Liver (tissue), 9 donors: ENCODE measurements around the gene PPL. TPM values are rescaled to one million over a fixed set of nuclear protein-coding genes. Genes with fewer than 3 reads are reported as not detected.

Experiments used
- DNase-seq: peaks from one replicate; pipeline ENCODE4 v3.0.0-alpha.2; 2017; ENCODE audit warnings: low spot score
- H3K27ac ChIP-seq, 2 donors: one replicate each; pipeline ENCODE4 v1.7.0; 2013; ENCODE audit warnings: inconsistent platforms in 2 of 2, low read length in 2 of 2, control low read depth in 1 of 2, low read depth in 1 of 2, mild to moderate bottlenecking in 1 of 2
- H3K27me3 ChIP-seq, 4 donors: one replicate each; pipeline versions ENCODE4 v1.6.1 to v1.7.0; 2013; ENCODE audit warnings: low read length in 3 of 4, inconsistent platforms in 1 of 4, mild to moderate bottlenecking in 1 of 4, moderate library complexity in 1 of 4; ENCODE audit not compliant: control insufficient read depth in 4 of 4, insufficient read depth in 4 of 4
- H3K36me3 ChIP-seq, 4 donors: one replicate each; pipeline versions ENCODE4 v1.6.1 to v1.7.0; 2013; ENCODE audit warnings: low read length in 3 of 4, mild to moderate bottlenecking in 3 of 4, low read depth in 1 of 4, moderate library complexity in 1 of 4; ENCODE audit not compliant: control insufficient read depth in 4 of 4, insufficient read depth in 3 of 4
- H3K4me1 ChIP-seq, 4 donors: one replicate each; pipeline versions ENCODE4 v1.6.1 to v1.7.0; 2013; ENCODE audit warnings: low read length in 3 of 4, mild to moderate bottlenecking in 3 of 4, moderate library complexity in 1 of 4; ENCODE audit not compliant: control insufficient read depth in 4 of 4, insufficient read depth in 4 of 4
- H3K4me3 ChIP-seq, 3 donors: one replicate each; pipeline versions ENCODE4 v1.6.1 to v1.7.0; 2013; ENCODE audit warnings: low read length in 3 of 3, control low read depth in 1 of 3, low read depth in 1 of 3, mild to moderate bottlenecking in 1 of 3
- H3K9ac ChIP-seq, 2 donors: one replicate each; pipeline ENCODE4 v1.7.0; 2013; ENCODE audit warnings: low read length in 2 of 2, mild to moderate bottlenecking in 2 of 2, moderate library complexity in 2 of 2, control low read depth in 1 of 2, low read depth in 1 of 2
- H3K9me3 ChIP-seq, 4 donors: one replicate each; pipeline versions ENCODE4 v1.6.1 to v1.7.0; 2013; ENCODE audit warnings: low read length in 3 of 4; ENCODE audit not compliant: control insufficient read depth in 4 of 4
- CTCF ChIP-seq: fragments of 150-350 bp; IDR thresholded peaks from 2 replicates; pipeline ENCODE4 v1.5.1; 2017; ENCODE audit warnings: improper control_type of control experiment, low read depth, low read length; ENCODE audit not compliant: missing input control
- FOXA1 ChIP-seq: IDR thresholded peaks from 2 replicates; pipeline ENCODE4 v1.6.1; 2016; ENCODE audit warnings: antibody characterized with exemption
- FOXA2 ChIP-seq: IDR thresholded peaks from 2 replicates; pipeline ENCODE4 v1.6.1; 2016; ENCODE audit warnings: antibody characterized with exemption
- GABPA ChIP-seq, 2 donors: IDR thresholded peaks in 1 of 2; conservative IDR thresholded peaks in 1 of 2; 2 replicates each; pipeline ENCODE4 v1.6.1; 2016; ENCODE audit warnings: antibody characterized with exemption in 2 of 2, mild to moderate bottlenecking in 1 of 2, moderate library complexity in 1 of 2
- HNF4A ChIP-seq, 2 donors: conservative IDR thresholded peaks; 2 replicates each; pipeline ENCODE4 v1.6.1; 2016; ENCODE audit warnings: antibody characterized with exemption in 2 of 2, mild to moderate bottlenecking in 2 of 2
- HNF4G ChIP-seq: IDR thresholded peaks from 2 replicates; pipeline ENCODE4 v1.6.1; 2016; ENCODE audit warnings: antibody characterized with exemption
- JUND ChIP-seq, 2 donors: IDR thresholded peaks; 2 replicates each; pipeline ENCODE4 v1.6.1; 2016; ENCODE audit warnings: antibody characterized with exemption in 2 of 2
- RAD21 ChIP-seq, 2 donors: IDR thresholded peaks; 2 replicates each; pipeline ENCODE4 v1.6.1; 2016; ENCODE audit warnings: antibody characterized with exemption in 2 of 2, mild to moderate bottlenecking in 2 of 2
- SP1 ChIP-seq: IDR thresholded peaks from 2 replicates; pipeline ENCODE4 v1.6.1; 2018; ENCODE audit warnings: antibody characterized with exemption, mild to moderate bottlenecking
- TAF1 ChIP-seq: conservative IDR thresholded peaks from 2 replicates; pipeline ENCODE4 v1.6.1; 2016; ENCODE audit warnings: antibody characterized with exemption, mild to moderate bottlenecking
- YY1 ChIP-seq: IDR thresholded peaks from 2 replicates; pipeline ENCODE4 v1.6.1; 2016; ENCODE audit warnings: antibody characterized with exemption, mild to moderate bottlenecking
- WGBS: extraction: QIAGEN DNeasy Blood & Tissue Kit; methylation state at CpG from one replicate; pipeline ENCODE4 v1.1.7; 2013; 5-methylcytosine and 5-hydroxymethylcytosine counted together
- polyA plus RNA-seq, 2 donors: library from polyadenylated mRNA; stranded (reverse) in 1 of 2; unstranded in 1 of 2; fragments of 200-250 nt in 1 of 2; fragments of >200 nt in 1 of 2; fragmentation: Nextera tagmentation in 1 of 2; extraction: Ambion mirVana in 1 of 2; gene quantifications; one replicate each; pipeline versions ENCODE4 v1.2.1 to v1.2.3, GENCODE V29; 2013 to 2015
- total RNA-seq, 2 donors: library from RNA; depleted of rRNA; stranded (reverse); fragments of >200 nt; gene quantifications; one replicate each; pipeline ENCODE4 v1.2.3, GENCODE V29; 2014
- TF ChIP-seq, protein P1 (sequence below): IDR thresholded peaks from 2 replicates; pipeline ENCODE4 v1.6.1; 2016; ENCODE audit warnings: antibody characterized with exemption
- TF ChIP-seq, protein P2 (sequence below): IDR thresholded peaks from 2 replicates; pipeline ENCODE4 v1.6.1; 2016; ENCODE audit warnings: antibody characterized with exemption, mild to moderate bottlenecking
- donor health status: healthy.
- donor health status: healthy.
- donor health status: healthy.
- donor health status: healthy.
- donor health status: healthy.

Gene PPL
- total and polyA plus RNA-seq, 4 donors = 2.1 to 26.0 (median 6.1) TPM

DNA sequence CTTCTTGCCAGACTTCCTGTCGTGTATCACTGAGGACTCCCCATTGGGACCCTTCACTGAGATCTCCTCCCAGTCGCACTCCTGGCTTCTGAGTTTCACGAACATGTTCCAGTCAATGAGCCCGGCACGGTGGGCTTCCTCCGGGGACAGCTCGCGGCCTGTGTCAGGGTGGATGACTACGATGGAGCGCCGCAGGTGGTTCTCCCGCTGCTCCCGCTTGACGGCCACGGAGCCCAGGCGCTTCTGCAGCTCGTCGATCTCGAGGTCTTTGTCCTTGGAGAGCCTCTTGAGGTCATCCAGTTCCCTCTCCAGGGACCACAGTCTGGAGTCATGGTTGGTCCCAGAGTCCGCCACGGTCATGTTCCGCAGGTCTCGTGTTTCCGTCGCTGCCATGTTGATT lies 53.4 kb downstream of the PPL start:
- Histone ChIP-seq H3K27me3 (no peaks in the 10 kb centered on the region), H3K27ac (no peak overlapping the region), H3K4me1 (peaks cover 0 to 11% (median 6%) of the 10 kb centered on the region in 4 donors), H3K9ac (no peak overlapping the region), H3K36me3 (peaks cover 21 to 91% (median 76%) of the 10 kb centered on the region in 4 donors), H3K4me3 (no peak overlapping the region), H3K9me3 (no peaks in the 10 kb centered on the region)
- WGBS = 97% methylated on average over 25 of the region's 25 CpGs
- DNase-seq = no peak
- TF ChIP-seq, protein P1, sequence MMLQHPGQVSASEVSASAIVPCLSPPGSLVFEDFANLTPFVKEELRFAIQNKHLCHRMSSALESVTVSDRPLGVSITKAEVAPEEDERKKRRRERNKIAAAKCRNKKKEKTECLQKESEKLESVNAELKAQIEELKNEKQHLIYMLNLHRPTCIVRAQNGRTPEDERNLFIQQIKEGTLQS = no peak
- no peak for TF ChIP-seq GABPA (IDR thresholded peaks at IDR 0.05 in 1 of 2, conservative IDR thresholded peaks at IDR 0.05 in 1 of 2)
- TF ChIP-seq SP1 = no peak
- no peak for TF ChIP-seq TAF1
- TF ChIP-seq FOXA2 = no peak
- TF ChIP-seq, protein P2, sequence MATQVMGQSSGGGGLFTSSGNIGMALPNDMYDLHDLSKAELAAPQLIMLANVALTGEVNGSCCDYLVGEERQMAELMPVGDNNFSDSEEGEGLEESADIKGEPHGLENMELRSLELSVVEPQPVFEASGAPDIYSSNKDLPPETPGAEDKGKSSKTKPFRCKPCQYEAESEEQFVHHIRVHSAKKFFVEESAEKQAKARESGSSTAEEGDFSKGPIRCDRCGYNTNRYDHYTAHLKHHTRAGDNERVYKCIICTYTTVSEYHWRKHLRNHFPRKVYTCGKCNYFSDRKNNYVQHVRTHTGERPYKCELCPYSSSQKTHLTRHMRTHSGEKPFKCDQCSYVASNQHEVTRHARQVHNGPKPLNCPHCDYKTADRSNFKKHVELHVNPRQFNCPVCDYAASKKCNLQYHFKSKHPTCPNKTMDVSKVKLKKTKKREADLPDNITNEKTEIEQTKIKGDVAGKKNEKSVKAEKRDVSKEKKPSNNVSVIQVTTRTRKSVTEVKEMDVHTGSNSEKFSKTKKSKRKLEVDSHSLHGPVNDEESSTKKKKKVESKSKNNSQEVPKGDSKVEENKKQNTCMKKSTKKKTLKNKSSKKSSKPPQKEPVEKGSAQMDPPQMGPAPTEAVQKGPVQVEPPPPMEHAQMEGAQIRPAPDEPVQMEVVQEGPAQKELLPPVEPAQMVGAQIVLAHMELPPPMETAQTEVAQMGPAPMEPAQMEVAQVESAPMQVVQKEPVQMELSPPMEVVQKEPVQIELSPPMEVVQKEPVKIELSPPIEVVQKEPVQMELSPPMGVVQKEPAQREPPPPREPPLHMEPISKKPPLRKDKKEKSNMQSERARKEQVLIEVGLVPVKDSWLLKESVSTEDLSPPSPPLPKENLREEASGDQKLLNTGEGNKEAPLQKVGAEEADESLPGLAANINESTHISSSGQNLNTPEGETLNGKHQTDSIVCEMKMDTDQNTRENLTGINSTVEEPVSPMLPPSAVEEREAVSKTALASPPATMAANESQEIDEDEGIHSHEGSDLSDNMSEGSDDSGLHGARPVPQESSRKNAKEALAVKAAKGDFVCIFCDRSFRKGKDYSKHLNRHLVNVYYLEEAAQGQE = no peak
- no peak for TF ChIP-seq HNF4A (conservative IDR thresholded peaks at IDR 0.05)
- no peak for TF ChIP-seq HNF4G
- TF ChIP-seq CTCF = no peak
- TF ChIP-seq FOXA1 = no peak
- no peak for TF ChIP-seq JUND (IDR thresholded peaks at IDR 0.05)
- TF ChIP-seq YY1 = no peak

- Histone ChIP-seq H3K9me3 (no peaks in the 10 kb centered on the region), H3K27ac (no peak overlapping the region), H3K4me1 (peaks cover 0 to 8% (median 5%) of the 10 kb centered on the region in 4 donors), H3K27me3 (no peaks in the 10 kb centered on the region), H3K4me3 (no peak overlapping the region), H3K36me3 (peaks cover 24 to 92% (median 78%) of the 10 kb centered on the region in 4 donors), H3K9ac (no peak overlapping the region)
- WGBS = 69% methylated on average over 11 of the region's 11 CpGs
- TF ChIP-seq, protein P2 = peak; percentile 85
- TF ChIP-seq HNF4A (conservative IDR thresholded peaks at IDR 0.05) (peak in 1 of 2 donors; percentile 6), YY1 (no peak), RAD21 (IDR thresholded peaks at IDR 0.05) (peak in 1 of 2 donors; percentile 42)
- DNase-seq = peak; percentile 50
These were observed 54.2 kb downstream of the PPL start for GRCh38 chr16:4882633-4883285.
